Left hindlimb (tissue), 1 donor: Measurements from ENCODE around the gene PNMA8B.
"Not testable (repeated sequence)": the region's sequence is repeated elsewhere in the genome, so short reads cannot be mapped to it uniquely, and the experiment has no call there.

Source experiments
- DNase-seq: peaks from one replicate; pipeline ENCODE4 v3.0.0-alpha.2; 2018

The PNMA8B gene, protein sequence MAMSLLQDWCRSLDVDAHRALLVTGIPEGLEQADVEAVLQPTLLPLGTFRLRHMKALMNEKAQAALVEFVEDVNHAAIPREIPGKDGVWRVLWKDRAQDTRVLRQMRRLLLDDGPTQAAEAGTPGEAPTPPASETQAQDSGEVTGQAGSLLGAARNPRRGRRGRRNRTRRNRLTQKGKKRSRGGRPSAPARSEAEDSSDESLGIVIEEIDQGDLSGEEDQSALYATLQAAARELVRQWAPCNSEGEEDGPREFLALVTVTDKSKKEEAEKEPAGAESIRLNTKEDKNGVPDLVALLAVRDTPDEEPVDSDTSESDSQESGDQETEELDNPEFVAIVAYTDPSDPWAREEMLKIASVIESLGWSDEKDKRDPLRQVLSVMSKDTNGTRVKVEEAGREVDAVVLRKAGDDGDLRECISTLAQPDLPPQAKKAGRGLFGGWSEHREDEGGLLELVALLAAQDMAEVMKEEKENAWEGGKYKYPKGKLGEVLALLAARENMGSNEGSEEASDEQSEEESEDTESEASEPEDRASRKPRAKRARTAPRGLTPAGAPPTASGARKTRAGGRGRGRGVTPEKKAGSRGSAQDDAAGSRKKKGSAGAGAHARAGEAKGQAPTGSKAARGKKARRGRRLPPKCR

DNA sequence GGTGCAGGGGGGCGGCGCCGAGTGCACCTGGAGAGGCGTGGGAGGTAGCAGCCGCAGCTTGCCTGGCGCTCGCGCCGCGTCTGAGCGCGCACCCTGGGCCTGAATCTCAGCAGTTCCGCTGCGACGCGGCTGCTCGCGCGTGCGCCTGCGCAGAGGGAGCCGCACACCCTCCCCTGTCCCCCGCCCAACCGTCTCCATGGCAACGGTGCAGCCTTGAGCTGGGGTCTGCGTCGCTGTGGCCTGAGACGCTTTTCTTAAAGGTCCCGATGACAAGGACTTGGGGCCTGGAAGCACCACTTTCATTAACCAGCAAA, at the start of gene PNMA8B:
Gene PNMA8B, minus strand, starts transcription at position 82 of the 314 bp plus-strand sequence. CDS start 402 bp downstream, outside the sequence.
- DNase-seq, result peak; percentile 90

DNA sequence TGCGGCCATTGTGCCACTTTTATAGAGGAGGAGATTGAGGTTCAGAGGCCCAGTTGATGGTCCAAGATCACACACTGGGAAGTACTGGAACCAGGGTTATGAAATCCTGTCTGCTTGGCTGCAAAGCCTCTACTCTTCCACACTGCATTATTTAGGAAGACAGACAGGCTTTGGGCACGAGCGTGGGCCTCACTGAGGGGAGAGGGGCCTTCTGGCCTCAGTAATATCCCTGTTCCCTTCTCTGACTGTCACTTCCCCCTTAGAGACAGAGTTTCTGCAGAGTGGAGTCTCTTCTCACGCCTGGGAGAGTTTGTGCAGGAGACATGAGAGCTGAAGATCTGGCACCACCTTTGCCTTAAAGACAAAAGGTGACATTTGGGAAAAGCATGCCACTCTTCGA, 49.0 kb upstream of the PNMA8B start:
- DNase-seq, result no peak

DNA sequence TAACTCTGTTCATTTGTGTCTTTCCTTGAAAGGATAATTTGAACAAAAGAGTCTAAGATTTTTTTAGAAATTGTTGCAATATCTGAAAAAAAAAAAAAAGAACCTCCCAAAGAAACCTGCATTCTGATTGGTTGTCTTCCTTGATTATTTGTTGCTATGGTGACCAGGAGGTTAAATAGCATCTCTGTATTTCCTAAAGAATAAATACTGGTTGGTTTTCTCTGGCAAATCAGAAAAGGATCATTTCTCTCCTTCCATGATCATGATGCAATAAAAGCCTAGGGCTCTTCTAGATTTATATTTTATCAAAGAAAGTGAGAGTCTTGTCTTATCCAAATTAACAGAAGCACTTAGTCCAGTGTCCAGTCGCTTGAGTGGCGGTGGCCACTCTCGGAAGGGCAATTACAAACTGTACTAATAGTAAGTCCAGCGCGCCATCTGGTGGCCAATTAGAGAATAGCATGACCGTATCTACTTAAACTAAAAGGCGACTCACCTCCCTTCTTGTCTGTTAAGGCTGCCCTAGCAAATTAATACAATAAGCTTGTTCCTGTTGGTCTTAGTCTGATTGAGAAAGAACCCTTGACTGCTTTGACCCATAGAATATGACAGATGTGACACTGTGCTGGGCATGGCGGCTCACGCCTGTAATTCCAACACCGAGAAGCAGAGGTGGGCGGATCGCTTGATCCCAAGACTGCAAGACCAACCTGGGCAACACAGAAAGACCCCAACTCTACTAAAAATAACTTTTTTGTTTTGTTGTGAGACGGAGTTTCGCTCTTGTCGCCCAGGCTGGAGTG, 47.0 kb upstream of the PNMA8B start:
- DNase-seq, result peak; percentile 82

DNA sequence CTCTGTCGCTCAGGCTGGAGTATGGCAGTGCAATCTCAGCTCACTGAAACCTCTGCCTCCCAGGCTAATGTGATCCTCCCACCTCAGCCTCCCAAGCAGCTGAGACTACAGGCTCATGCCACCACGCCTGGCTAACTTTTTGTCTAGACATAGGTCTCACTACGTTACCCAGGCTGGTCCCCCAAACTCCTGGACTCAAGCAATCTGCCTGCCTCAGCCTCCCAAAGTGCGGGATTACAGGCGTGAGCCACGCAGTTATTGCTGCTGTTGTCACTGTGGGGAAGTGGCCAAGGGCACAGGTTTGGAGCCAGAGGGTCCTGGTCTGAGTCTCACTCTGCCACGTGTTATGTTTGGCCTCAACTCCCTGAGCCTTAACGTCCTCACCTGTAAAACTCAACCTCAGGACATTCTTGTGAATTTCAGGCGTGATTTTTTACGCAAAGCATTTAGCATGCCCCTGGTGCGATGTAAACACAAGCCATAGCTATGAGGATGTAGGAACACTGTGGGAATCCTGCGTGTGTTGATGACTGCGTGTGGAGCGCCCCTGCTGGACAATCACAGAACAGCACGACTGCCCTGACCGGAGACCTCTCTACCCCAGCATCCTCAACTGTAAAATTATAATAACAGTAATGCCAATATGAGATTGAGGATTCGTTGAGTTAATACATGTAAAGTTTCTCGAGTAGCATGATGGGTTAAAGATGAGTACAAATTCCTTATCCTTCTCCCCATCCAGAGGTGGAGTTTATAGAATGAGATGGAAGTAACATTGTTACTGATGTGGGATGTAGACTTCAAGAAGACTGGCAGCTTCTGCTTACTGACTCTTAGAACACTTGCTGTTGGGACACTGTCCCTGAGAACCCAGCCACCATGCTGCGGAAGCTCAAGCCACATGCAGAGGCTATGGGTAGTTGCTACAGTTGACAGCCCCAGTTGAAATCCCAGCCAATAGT, 41.8 kb upstream of the PNMA8B start:
- DNase-seq, result no peak

DNA sequence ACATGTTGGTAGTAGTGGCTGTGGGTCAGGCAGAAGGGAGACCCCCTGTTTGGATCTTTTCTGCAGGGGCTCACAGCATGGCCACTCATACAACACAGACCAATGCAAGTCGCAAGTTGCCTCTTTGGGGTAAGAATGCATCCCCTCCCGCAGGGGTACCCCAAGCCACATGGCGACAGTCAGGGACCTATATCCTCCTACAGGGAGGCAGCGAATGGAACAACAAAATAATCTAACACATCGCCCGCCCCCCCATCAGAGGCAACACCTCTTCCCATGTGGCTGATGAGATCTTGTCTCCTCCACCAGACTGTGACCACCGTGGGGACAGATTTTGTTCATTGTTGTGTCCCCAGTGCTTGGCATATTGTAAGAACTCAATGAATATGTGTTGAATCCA, 40.7 kb upstream of the PNMA8B start:
- DNase-seq, result no peak

DNA sequence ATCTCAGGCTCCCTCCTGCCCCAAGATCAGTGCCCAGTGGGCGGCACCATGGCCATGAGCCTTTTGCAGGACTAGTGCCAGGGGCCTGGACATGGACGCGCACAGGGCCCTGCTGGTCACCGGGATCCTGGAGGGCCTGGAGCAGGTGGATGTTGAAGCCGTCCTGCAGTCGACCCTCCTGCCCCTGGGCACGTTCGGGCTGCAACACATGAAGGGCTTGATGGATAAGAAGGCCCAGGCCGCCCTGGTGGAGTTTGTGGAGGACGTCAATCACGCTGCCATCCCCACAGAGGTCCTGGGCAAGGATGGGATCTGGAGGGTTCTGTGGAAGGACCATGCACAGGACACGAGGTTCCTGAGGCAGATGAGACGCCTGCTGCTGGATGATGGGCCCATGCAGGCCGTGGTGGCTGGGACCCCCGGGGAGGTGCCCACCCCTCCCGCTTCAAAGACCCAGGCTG, 38.0 kb upstream of the PNMA8B start:
- no peak for DNase-seq

DNA sequence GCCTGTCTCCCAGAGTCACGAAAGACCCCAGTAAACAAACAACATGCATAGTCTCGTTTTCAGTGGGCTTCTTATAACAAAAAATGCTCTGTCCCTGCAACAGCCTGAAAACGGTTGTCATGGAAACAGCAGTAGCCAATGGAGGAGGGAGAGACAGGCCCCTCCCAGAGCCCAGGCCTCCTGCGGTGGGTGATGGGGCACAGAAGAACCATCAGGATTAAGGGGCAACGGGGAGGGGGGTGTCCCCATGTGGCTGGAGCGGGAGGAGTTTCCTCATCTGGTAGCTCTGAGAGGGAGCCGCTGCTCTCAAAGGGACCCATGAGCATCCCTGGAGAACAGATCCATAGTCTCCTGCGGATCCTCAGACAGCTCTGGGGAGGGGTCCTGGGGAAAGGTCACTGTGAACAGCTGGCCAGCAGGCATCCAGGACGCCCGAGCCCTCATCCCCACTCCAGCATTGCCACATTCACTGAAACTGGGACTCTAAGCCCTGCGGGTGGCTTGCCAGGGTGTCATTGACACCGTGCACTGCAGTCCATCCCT, 37.5 kb upstream of the PNMA8B start:
- no peak for DNase-seq

DNA sequence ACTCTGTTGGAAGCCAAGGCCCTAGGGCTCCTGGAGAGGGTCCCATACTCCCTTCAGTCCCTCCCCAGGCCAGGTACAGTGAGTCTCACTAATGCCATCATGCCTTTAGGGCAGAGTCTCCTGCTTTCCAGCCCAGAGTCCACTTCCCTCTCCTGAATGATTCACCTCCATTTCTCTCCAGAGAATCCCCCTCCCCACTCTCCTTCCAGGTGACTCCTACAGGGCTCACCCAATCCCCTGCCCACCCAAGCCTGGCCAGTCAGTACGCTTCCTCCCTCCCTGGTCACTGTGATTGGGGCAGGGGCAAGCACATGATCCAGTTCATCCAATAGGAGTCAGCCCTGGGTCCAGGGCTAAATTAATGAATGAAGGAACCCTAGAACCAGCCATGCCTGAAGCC, 35.0 kb upstream of the PNMA8B start:
- DNase-seq, result no peak

DNA sequence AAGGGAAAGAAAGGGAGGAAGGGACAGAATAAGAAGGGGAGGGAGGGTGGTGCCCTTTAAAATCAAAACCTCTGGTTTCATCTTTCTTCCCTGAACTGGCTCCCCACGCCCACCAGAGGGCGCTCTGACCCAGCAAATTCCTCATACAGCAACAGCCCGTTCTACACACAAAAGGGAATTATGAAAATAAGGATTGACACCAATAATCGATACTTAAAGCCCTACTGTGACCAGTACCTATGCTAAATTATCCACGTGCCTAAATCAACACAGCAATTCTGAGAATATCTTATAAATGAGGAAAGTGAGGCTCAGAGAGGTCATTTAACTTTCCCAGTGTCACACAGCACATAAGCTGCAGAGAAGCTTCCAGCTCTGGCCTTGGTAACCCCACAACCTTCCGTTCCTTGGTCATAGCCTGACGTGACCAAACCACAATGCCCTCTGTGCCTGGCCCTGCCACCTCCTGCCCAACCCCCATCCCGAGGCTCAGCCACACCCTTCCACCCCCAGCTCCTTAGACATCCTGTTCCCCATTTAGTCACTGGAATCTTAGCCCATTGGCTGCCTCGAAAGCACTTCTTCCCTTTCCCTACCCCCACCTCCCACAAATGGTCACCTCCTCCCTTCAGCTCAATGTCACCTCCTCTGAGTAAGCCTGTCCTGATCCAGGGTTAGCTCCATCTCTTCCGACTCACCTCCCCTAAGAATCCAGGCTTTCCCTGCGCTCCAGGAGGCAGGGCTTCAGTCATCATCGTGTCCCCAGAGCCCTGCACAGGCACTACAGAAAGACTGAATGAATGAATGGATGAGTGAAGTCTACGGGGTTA, 34.2 kb upstream of the PNMA8B start:
- peak; percentile 67 for DNase-seq

DNA sequence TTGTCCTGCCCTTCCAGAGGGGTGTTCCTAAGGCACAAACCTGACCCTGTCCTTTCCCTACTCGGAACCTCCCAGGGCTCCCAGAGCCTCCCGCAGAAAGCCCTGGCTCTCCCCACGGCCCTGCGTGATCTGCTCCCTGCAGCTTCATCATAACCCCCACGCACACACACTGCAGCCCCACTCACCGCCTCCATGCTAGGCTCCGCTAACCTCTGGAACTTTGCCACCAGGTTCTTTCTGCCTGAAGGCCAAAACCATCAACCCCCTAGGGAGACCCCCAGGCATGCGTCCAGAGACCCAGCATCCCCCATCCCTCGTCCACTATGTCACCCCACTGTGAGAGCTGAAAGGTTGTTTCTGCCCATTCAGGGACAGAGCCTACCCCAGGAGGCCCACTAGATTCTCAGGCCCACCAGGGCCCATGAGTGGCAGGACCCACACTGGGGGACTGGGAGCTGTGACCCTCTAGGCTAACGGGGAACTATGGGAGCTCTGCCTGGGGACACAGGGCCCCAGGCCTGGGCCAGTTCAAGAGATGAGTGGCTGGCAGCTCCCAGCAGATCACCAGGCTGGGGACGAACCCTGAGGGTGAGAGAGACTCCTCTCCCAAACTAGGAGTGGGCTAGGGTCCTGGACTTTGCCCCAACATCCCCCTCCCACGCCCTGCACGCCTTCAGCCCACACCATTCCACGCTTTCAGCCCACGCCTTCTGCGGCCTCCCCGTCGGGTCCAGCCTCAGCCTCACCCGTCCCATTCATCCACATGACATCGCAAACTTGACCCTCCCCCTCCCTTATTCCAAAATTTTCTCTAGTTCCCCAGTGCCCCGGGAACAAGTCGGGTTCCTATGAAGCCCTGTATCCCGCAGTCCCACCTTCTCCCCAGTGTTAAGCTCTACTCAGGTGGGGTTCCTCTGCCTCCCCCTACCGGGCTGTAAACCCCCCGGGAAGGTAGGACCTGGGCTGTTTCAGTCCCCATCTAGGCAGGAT, 33.2 kb upstream of the PNMA8B start:
- no peak for DNase-seq

DNA sequence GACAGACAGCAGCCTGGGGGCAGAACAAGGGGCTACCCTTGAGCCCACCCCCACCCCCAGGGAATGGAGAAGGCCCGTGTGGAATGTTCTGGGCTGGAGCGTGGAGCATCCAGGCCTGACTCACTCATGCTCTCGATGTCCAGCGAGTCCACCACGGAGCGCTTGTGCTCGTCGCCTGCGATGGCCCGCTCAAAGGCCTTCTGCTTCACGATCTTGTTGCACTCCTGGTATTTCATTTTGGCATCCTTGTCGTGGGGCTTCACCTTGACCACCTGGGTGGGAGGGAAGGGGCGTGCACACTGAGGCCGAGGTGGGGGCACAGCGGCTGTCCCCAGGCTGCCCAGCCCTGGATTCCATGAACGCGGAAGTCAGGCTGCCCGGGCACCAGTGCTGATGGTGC, 31.1 kb upstream of the PNMA8B start:
- not testable (repeated sequence) for DNase-seq

DNA sequence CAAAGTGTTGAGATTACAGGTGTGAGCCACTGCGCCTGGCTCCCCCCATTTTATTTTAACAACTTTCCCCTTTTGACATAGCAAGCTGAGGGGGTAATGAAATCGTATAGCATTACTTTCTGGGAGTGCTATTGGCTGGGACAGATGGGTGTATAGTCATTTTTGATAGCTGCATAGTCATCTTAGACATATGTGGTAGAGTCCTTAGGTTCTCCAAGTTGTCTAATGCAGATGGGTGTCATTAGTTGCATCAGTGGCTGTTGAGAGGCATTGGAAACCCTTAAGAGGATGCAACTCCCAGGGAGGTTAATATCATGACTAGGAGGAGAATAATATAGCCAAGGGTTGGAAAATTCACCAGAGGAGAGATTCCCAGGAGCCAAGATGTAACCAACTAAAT, 28.6 kb upstream of the PNMA8B start:
- DNase-seq, result no peak

DNA sequence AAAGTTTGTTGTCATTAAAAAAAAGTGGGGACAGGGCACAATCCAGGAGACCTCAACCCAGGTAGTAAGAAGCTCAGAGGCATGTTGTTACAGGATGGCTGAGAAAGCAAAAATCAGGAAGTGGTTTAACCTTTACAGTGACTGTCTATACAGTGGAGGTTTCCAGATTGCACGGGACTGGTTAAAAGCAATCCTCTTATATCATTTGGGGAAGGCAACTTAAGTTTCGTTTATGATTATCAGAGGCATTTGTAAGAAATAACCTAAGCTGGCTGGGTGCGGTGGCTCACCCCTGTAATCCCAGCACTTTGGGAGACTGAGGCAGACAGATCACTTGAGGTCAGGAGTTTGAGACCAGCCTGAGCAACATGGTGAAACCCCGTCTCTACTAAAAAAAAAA, 27.3 kb upstream of the PNMA8B start:
- DNase-seq, result not testable (repeated sequence)

DNA sequence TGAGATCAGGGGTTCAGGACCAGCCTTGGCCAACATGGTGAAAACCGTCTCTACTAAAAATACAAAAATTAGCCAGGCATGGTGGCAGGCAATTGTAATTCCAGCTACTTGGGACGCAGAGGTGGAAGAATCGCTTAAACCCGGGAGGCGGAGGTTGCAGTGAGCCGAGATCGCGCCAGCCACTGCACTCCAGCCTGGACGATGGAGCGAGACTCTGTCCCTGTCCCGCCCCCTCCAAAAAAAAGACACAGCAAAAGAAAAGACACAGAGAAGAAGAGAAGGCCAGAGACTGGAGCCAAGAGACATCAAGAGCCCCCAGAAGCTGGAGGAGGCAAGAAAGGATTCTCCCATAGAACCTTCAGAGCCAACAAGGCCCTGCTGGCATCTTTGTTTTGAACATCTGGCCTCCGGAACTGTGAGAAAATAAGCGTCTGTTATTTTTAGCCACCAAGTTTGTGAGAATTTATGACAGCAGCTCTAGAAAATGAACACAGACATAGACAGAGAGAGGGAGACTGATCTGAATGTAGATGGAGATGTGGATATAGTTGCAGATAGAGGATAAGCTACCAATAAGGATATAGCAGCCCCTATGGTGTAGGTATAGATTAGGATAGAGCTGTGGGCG, 25.7 kb upstream of the PNMA8B start:
- DNase-seq, result no peak

DNA sequence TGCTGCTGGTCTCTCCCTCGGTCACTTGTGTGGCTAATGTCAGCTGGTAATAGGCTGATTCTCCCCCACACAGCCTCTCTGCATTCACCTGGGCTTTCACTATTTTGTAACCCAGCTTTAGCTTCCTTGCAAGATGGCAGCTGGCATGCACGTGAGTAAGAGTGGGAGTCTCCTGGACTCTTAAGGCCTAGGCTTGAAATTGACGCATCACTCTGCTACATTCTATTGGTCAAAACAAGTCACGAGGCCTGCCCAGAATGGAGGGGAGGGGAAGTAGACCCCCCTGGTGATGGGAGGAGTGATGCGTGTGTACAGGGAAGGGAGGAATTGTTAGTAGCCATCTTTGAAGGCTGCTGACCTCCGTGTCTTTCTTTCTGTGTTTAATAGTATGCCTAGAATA, 24.9 kb upstream of the PNMA8B start:
- no peak for DNase-seq

DNA sequence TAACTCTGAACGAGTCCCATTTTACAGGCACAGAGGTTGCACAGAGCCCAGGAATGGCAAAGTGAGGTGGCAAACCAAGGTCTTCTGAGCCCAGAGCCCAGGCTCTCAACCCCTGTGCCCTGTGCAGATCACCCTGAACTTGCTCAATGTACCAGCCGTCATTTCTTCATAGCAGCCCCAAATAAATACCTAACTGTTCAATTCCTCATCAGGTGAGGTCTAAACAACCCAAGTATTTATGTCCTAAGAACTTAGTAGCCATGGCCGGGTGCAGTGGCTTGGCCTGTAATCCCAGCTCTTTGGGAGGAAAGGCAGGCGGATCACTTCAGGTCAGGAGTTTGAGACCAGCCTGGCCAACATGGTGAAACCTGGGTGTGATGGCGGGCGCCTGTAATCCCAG, 21.8 kb upstream of the PNMA8B start:
- no peak for DNase-seq

DNA sequence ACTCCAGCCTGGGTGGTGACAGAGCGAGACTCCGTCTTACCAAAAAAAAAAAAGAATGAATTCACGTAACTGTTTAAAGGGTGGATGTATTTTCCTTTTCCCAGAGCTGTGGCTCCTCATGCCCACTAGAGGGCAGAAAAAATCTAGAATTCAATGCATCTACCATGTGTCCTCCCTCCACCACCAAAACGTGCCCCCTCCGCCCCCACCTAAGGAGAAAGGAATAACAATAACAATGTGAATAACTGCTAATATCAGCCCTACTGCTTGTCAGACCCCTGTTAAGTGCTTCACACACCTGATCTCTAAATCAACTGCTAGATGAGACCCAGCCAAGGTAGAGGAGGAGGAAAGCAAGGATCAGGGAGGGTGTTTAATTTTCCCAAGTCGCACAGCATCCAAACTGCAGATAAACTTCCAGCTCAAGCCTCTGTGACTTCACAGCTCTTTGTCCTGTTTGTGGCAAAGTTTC, 20.2 kb upstream of the PNMA8B start:
- DNase-seq, result no peak

DNA sequence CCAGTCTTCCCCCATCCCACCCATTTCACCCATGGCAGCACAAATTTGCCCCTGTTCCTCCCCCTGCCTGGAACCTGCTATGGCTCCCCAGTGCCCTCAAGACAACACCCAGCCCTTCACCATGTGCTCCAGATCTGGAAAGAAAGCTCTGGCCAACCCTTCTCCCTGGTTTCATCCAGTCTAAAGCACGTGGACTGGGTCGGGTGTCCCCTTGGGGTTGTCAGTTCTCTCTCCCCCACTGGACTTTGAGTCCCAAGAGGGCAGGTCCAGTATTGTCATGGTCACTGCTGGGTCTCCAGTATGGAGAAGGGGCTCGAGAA, 19.6 kb upstream of the PNMA8B start:
- DNase-seq, result no peak

DNA sequence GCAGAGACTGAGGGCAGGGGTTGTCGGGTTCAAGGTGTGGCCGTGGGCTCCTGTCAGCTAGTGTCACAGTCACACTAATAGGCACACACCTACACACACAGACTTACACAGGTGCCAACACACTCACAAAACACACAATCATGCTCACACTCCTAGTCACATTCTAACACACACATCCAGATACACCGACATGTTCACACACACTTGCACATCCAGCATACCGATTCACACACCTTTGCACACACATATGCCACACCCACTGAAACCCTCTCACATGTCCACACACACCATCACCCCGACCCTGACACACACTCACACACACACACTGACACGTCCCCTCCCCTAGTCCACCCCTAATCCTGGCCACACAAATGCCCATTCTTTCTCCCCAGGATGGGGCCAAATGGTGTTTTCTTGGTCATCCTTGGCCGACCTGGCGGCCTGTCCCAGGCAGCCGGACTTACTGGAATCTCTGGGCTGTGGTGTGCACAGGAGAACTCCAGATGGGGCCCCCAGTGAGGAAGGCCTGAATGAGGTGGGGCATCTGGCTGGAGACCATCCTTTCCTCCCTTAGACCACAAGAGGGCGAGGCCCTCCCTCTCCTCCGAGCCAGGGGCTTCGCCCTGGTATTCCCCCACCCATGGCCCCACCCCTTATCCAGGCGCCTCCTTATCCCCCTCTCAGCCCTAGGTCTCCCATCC, 19.1 kb upstream of the PNMA8B start:
- DNase-seq, result no peak
